Thoracic aorta (tissue), 2 donors: ENCODE results near the gene MCHR1. TPM values are rescaled to one million over a fixed set of nuclear protein-coding genes. Genes with fewer than 3 reads are reported as not detected.

Experiments
- ATAC-seq: fragments of 150-250 bp; one replicate; pipeline ENCODE4 v1.8.0; 2017; ENCODE audit warnings: low read depth; ENCODE audit not compliant: insufficient number of reproducible peaks, low FRiP score
- DNase-seq: peaks from one replicate; pipeline ENCODE4 v3.0.0-alpha.2; 2020; ENCODE audit warnings: low spot score
- H3K27ac ChIP-seq, 2 donors: fragments of 200-600 bp; sonication (generic); 1 replicate in 1 of 2; 2 replicates in 1 of 2; pipeline ENCODE4 v1.5.1; 2016; ENCODE audit warnings: mild to moderate bottlenecking in 2 of 2, moderate library complexity in 2 of 2
- H3K27me3 ChIP-seq: fragments of 200-600 bp; sonication (generic); replicated peaks from 2 replicates; pipeline ENCODE4 v1.6.0; 2016; ENCODE audit warnings: mild to moderate bottlenecking; ENCODE audit not compliant: insufficient read depth
- H3K36me3 ChIP-seq: fragments of 200-600 bp; sonication (generic); one replicate; pipeline ENCODE4 v1.5.1; 2016
- H3K4me1 ChIP-seq, 2 donors: fragments of 200-600 bp; sonication (generic); 1 replicate in 1 of 2; 2 replicates in 1 of 2; pipeline versions ENCODE4 v1.5.1 to v1.6.0; 2016; ENCODE audit warnings: low read depth in 2 of 2, mild to moderate bottlenecking in 1 of 2; ENCODE audit not compliant: control insufficient read depth in 1 of 2
- H3K4me3 ChIP-seq: fragments of 200-600 bp; sonication (generic); 2 replicates; pipeline ENCODE4 v1.5.1; 2016; ENCODE audit warnings: mild to moderate bottlenecking
- H3K9me3 ChIP-seq: fragments of 200-600 bp; sonication (generic); 2 replicates; pipeline ENCODE4 v1.5.1; 2016
- CTCF ChIP-seq: fragments of 200-600 bp; sonication (generic); IDR thresholded peaks from one replicate; pipeline ENCODE4 v1.5.1; 2019; ENCODE audit warnings: antibody characterized with exemption
- total RNA-seq, 2 donors: library from RNA; depleted of rRNA; stranded (reverse); fragments of >200 nt; gene quantifications; one replicate each; pipeline versions ENCODE4 v1.1.0 to v1.2.3, GENCODE V29; 2016

Gene MCHR1
- total RNA-seq, 2 donors from 2014 or later: 0.41 TPM; not detected in 1

- no peak overlapping the region for H3K4me3 ChIP-seq
- no peaks in the 10 kb centered on the region for H3K27me3 ChIP-seq
- no peaks in the 10 kb centered on the region for H3K36me3 ChIP-seq
- TF ChIP-seq CTCF: no peak
- ATAC-seq (no peak), DNase-seq (no peak)
- H3K27ac ChIP-seq: no peak overlapping the region
- H3K9me3 ChIP-seq: no peaks in the 10 kb centered on the region
- no peaks in the 10 kb centered on the region for H3K4me1 ChIP-seq
These were observed 24.5 kb downstream of the MCHR1 start for GRCh38 chr22:40703736-40704135.

GRCh38 chr22:40705918-40706682, 26.8 kb downstream of the MCHR1 start:
- ATAC-seq: no peak

GRCh38 chr22:40707154-40707553, 27.9 kb downstream of the MCHR1 start:
- ATAC-seq: no peak
- no peaks in the 10 kb centered on the region for H3K36me3 ChIP-seq
- H3K4me3 ChIP-seq: no peak overlapping the region
- H3K4me1 ChIP-seq: peaks cover 7 to 31% of the 10 kb centered on the region in 2 donors
- H3K27me3 ChIP-seq: no peaks in the 10 kb centered on the region
- no peaks in the 10 kb centered on the region for H3K9me3 ChIP-seq
- TF ChIP-seq CTCF: no peak
- DNase-seq: no peak
- H3K27ac ChIP-seq: no peak overlapping the region

More at GRCh38 chr22:40705918-40706682, 26.8 kb downstream of the MCHR1 start:
- Histone ChIP-seq H3K4me3 (no peak overlapping the region), H3K4me1 (peaks cover 5 to 21% of the 10 kb centered on the region in 2 donors), H3K36me3 (no peaks in the 10 kb centered on the region), H3K9me3 (no peaks in the 10 kb centered on the region), H3K27ac (no peak overlapping the region), H3K27me3 (no peaks in the 10 kb centered on the region)
- TF ChIP-seq CTCF: no peak
- no peak for DNase-seq

- H3K27ac ChIP-seq: no peak overlapping the region
- ATAC-seq: no peak
- H3K9me3 ChIP-seq: no peaks in the 10 kb centered on the region
- no peak for TF ChIP-seq CTCF
- DNase-seq: no peak
- no peaks in the 10 kb centered on the region for H3K27me3 ChIP-seq
- H3K36me3 ChIP-seq: no peaks in the 10 kb centered on the region
- H3K4me3 ChIP-seq: no peak overlapping the region
- H3K4me1 ChIP-seq: peaks cover 7 to 34% of the 10 kb centered on the region in 2 donors
These were observed 28.9 kb downstream of the MCHR1 start for GRCh38 chr22:40708177-40708576.

GRCh38 chr22:40709752-40710413, 30.6 kb downstream of the MCHR1 start:
- DNase-seq (no peak), ATAC-seq (no peak)
- peak overlapping the region in 1 of 2 donors; percentile 30 for H3K27ac ChIP-seq
- no peak overlapping the region for H3K4me3 ChIP-seq
- no peaks in the 10 kb centered on the region for H3K36me3 ChIP-seq
- no peaks in the 10 kb centered on the region for H3K9me3 ChIP-seq
- H3K27me3 ChIP-seq: no peaks in the 10 kb centered on the region
- peaks cover 7 to 34% of the 10 kb centered on the region in 2 donors for H3K4me1 ChIP-seq
- TF ChIP-seq CTCF: no peak
